Uterus (tissue), 2 donors: ENCODE results near the gene ERC2.

ENCODE experiments used
- CTCF ChIP-seq, 4 experiments: fragments of 200-600 bp in 2 of 4; fragments of 450-650 bp in 2 of 4; sonication (generic) in 2 of 4; IDR thresholded peaks; one replicate each; pipeline ENCODE4 v1.5.1; 2016 to 2019; ENCODE audit warnings: antibody characterized with exemption in 4 of 4, mild to moderate bottlenecking in 2 of 4, moderate library complexity in 1 of 4
- POLR2A ChIP-seq, 2 donors: fragments of 450-650 bp; IDR thresholded peaks; one replicate each; pipeline ENCODE4 v1.6.1; 2016; ENCODE audit warnings: antibody characterized with exemption in 2 of 2, mild to moderate bottlenecking in 1 of 2, moderate library complexity in 1 of 2

- TF ChIP-seq CTCF (IDR thresholded peaks at IDR 0.05) = no peak
- TF ChIP-seq POLR2A (IDR thresholded peaks at IDR 0.05) = no peak
These were observed 809.3 kb downstream of the ERC2 start for GRCh38 chr3:55658690-55659562.
